Measurements from ENCODE around the gene CTNND1. TPM values are rescaled to one million over a fixed set of nuclear protein-coding genes. Genes with fewer than 3 reads are reported as not detected.
"Not testable (repeated sequence)": the region's sequence is repeated elsewhere in the genome, so short reads cannot be mapped to it uniquely, and the experiment has no call there.

Gene CTNND1
- total RNA-seq: 100 to 1,000 TPM; 136 to 232 (median 214) TPM

GRCh38 chr11:57761301-57762234, at the start of gene CTNND1:
Gene CTNND1 (plus strand): TSS chr11:57761802. CDS start chr11:57791479, 29,677 bp downstream.
- ATAC-seq (ENCODE audit: low FRiP score in 2 of 2) (peak; percentile 98 to 99), DNase-seq (peak in 1 of 2 donors; percentile 87)
- TF ChIP-seq POLR2A (IDR thresholded peaks at IDR 0.05): peak in 3 of 4 donors; percentile 39 to 86 (median 76)
- peak in 1 of 6 experiments; percentile 8 for TF ChIP-seq CTCF (IDR thresholded peaks at IDR 0.05)
- no peak for TF ChIP-seq EP300 (IDR thresholded peaks at IDR 0.05)
- peak; percentile 71 to 93 for TF ChIP-seq POLR2AphosphoS5 (IDR thresholded peaks at IDR 0.05)
- no peaks in the 10 kb centered on the region for H3K27me3 ChIP-seq
- peak within 1 kb of the TSS; percentile 44 to 75 (median 59) for H3K4me3 ChIP-seq
- WGBS, 2 donors: 9 to 11% methylated on average over 13 of the region's 13 CpGs
- H3K27ac ChIP-seq: peak within 1 kb of the TSS; percentile 84 to 92 (median 90)
- H3K36me3 ChIP-seq: no peaks in the 10 kb centered on the region
- peaks cover 15 to 28% (median 22%) of the 10 kb centered on the region in 4 donors for H3K4me1 ChIP-seq
- H3K9me3 ChIP-seq: no peaks in the 10 kb centered on the region

- Histone ChIP-seq H3K9me3 (no peaks in the 10 kb centered on the region), H3K4me1 (peaks cover 29 to 49% (median 31%) of the 10 kb centered on the region in 4 donors), H3K4me3 (peak within 1 kb of the TSS; percentile 80 to 99 (median 92)), H3K27ac (peak within 1 kb of the TSS; percentile 85 to 91 (median 87)), H3K36me3 (peaks cover 0 to 3% (median 0%) of the 10 kb centered on the region in 4 donors), H3K27me3 (no peaks in the 10 kb centered on the region)
- DNase-seq (peak; percentile 94 to 96), ATAC-seq (ENCODE audit: low FRiP score in 2 of 2) (peak; percentile 97 to 99)
- no peak for TF ChIP-seq EP300 (IDR thresholded peaks at IDR 0.05)
- TF ChIP-seq POLR2AphosphoS5 (IDR thresholded peaks at IDR 0.05): peak; percentile 64 to 78
- no peak for TF ChIP-seq CTCF (IDR thresholded peaks at IDR 0.05)
- peak in 2 of 4 donors; percentile 38 to 64 for TF ChIP-seq POLR2A (IDR thresholded peaks at IDR 0.05)
- WGBS, 2 donors: 1 to 2% methylated on average over 16 to 53 of the region's 53 CpGs
Observed at GRCh38 chr11:57712256-57713150, 49.1 kb upstream of the CTNND1 start, which contains the start of gene TMX2. Gene TMX2 (plus strand): TSS chr11:57712593. CDS start chr11:57712619, 26 bp downstream.

GRCh38 chr11:57713835-57714234, 47.8 kb upstream of the CTNND1 start:
- no peaks in the 10 kb centered on the region for H3K27me3 ChIP-seq
- TF ChIP-seq EP300 (IDR thresholded peaks at IDR 0.05) (no peak), CTCF (IDR thresholded peaks at IDR 0.05) (no peak), POLR2A (IDR thresholded peaks at IDR 0.05) (no peak), POLR2AphosphoS5 (IDR thresholded peaks at IDR 0.05) (no peak)
- no peak overlapping the region for H3K27ac ChIP-seq
- H3K36me3 ChIP-seq: peaks cover 0 to 9% (median 0%) of the 10 kb centered on the region in 4 donors
- peaks cover 29 to 49% (median 31%) of the 10 kb centered on the region in 4 donors for H3K4me1 ChIP-seq
- 91 to 98% methylated on average over 2 of the region's 2 CpGs for WGBS, 2 donors
- DNase-seq: no peak
- H3K4me3 ChIP-seq: peak overlapping the region in 2 of 4 donors; percentile 80 to 91
- no peak for ATAC-seq (ENCODE audit: low FRiP score in 2 of 2)
- no peaks in the 10 kb centered on the region for H3K9me3 ChIP-seq

- 96% methylated on average over 9 of the region's 34 CpGs; no CpG with 5 or more reads in 1 of the 2 donors for WGBS, 2 donors
- H3K27ac ChIP-seq; H3K27me3 ChIP-seq; ATAC-seq (ENCODE audit: low FRiP score in 2 of 2); H3K9me3 ChIP-seq; H3K4me3 ChIP-seq: not testable (repeated sequence)
- DNase-seq: peak in 1 of 2 donors; percentile 52
- H3K4me1 ChIP-seq: peaks cover 18 to 23% (median 19%) of the 10 kb centered on the region in 4 donors
- peaks cover 0 to 26% (median 7%) of the 10 kb centered on the region in 4 donors for H3K36me3 ChIP-seq
Observed at GRCh38 chr11:57716726-57717125, 44.9 kb upstream of the CTNND1 start.
